VCaP (cell line): ENCODE results near the gene PHACTR2.
"Not testable (repeated sequence)": the region's sequence is repeated elsewhere in the genome, so short reads cannot be mapped to it uniquely, and the experiment has no call there.

Experiments
- H3K27ac ChIP-seq: fragments of 450-650 bp; 2 replicates; pipeline ENCODE4 v1.5.1; 2017
- CTCF ChIP-seq: fragments of 450-650 bp; conservative IDR thresholded peaks from 2 replicates; pipeline ENCODE4 v1.5.1; 2017; ENCODE audit warnings: mild to moderate bottlenecking, moderate library complexity

PHACTR2 gene

GRCh38 chr6:143872201-143872600 is 194.4 kb downstream of the PHACTR2 start:
- TF ChIP-seq CTCF: no peak
- no peak overlapping the region for H3K27ac ChIP-seq

GRCh38 chr6:143873600-143873999 is 195.8 kb downstream of the PHACTR2 start:
- H3K27ac ChIP-seq: not testable (repeated sequence)

- not testable (repeated sequence) for H3K27ac ChIP-seq
Measured at GRCh38 chr6:143874503-143874902, 196.7 kb downstream of the PHACTR2 start.

GRCh38 chr6:143877584-143878271 is 200.0 kb downstream of the PHACTR2 start:
- no peak overlapping the region for H3K27ac ChIP-seq

GRCh38 chr6:143878272-143878760 is 200.6 kb downstream of the PHACTR2 start:
- no peak for TF ChIP-seq CTCF
- no peak overlapping the region for H3K27ac ChIP-seq

More at GRCh38 chr6:143877584-143878271, 200.0 kb downstream of the PHACTR2 start:
- no peak for TF ChIP-seq CTCF

- H3K27ac ChIP-seq: no peak overlapping the region
- no peak for TF ChIP-seq CTCF
Measured at GRCh38 chr6:143880412-143880811, 202.6 kb downstream of the PHACTR2 start.
